ENCODE results near the gene NRF1. TPM values are rescaled to one million over a fixed set of nuclear protein-coding genes. Genes with fewer than 3 reads are reported as not detected.
"Not testable (repeated sequence)": the region's sequence is repeated elsewhere in the genome, so short reads cannot be mapped to it uniquely, and the experiment has no call there.

Gene NRF1
- total and polyA plus RNA-seq, 2 of the 13 experiments (the other 11 are each of a cell fraction or from before 2014, with no cell fraction given), result 9.3 to 10.1 TPM

GRCh38 chr7:129793506-129794310, 182.2 kb downstream of the NRF1 start:
- Histone ChIP-seq H3K4me1 (ENCODE audit: insufficient read depth, low read length) (peaks cover 6% of the 10 kb centered on the region; the same call in 1 of the 2 replicates), H3K9me3 (ENCODE audit: low read length) (no peaks in the 10 kb centered on the region), H3K9ac (ENCODE audit: insufficient read depth, low read depth, low read length) (no peak overlapping the region), H4K20me1 (ENCODE audit: insufficient read depth, low read length) (no peaks in the 10 kb centered on the region), H3K27ac (ENCODE audit: extremely low read length, insufficient read depth, low read length) (no peak overlapping the region), H3K79me2 (ENCODE audit: insufficient read depth, low read length) (no peaks in the 10 kb centered on the region), H3K4me3 (replicated peaks in 1 of 3; ENCODE audit: insufficient read depth in 1 of 3, low read depth in 2 of 3, low read length in 3 of 3) (no peak overlapping the region), H2AFZ (ENCODE audit: low read length) (no peak overlapping the region), H3K27me3 (ENCODE audit: control insufficient read depth in 1 of 2, insufficient read depth in 2 of 2, low read length in 2 of 2) (peaks cover 7 to 19% of the 10 kb centered on the region in 2 experiments; a peak in 3 of 5 replicates), H3K4me2 (ENCODE audit: low read depth, low read length) (no peak overlapping the region), H3K36me3 (replicated peaks in 1 of 2; ENCODE audit: control insufficient read depth in 1 of 2, insufficient read depth in 2 of 2, low read length in 2 of 2) (no peaks in the 10 kb centered on the region)
- 40% methylated on average over 5 of the region's 9 CpGs for WGBS (ENCODE audit: low lambda C conversion rate)
- ChIA-PET POLR2A (no interaction called here), CTCF (ENCODE audit: low intra/inter-chr PET ratio, low total read pairs) (no interaction called here)
- no peak for TF ChIP-seq ZNF747 (CRISPR knock-in tag; IDR thresholded peaks at IDR 0.05; ENCODE audit: borderline replicate concordance)
- TF ChIP-seq STAT6 (CRISPR knock-in tag; IDR thresholded peaks at IDR 0.05; ENCODE audit: borderline replicate concordance), result no peak
- TF ChIP-seq ZNF703 (CRISPR knock-in tag; IDR thresholded peaks at IDR 0.05; ENCODE audit: borderline replicate concordance), result no peak
- TF ChIP-seq KLF16 (CRISPR knock-in tag; IDR thresholded peaks at IDR 0.05), result no peak
- no peak for TF ChIP-seq ZNF776 (CRISPR knock-in tag; IDR thresholded peaks at IDR 0.05)
- no peak for TF ChIP-seq SPEN (CRISPR knock-in tag; IDR thresholded peaks at IDR 0.05; ENCODE audit: low read depth)
- no peak for TF ChIP-seq ZNF124 (CRISPR knock-in tag; IDR thresholded peaks at IDR 0.05)
- TF ChIP-seq MAFF (IDR thresholded peaks at IDR 0.05; ENCODE audit: low read depth, low read length), result 0 out of 2 replicates have a peak, but pooled peaks have one; percentile 17
- TF ChIP-seq ZBTB7A (CRISPR knock-in tag; IDR thresholded peaks at IDR 0.05), result no peak
- no peak for TF ChIP-seq PHF21A (CRISPR knock-in tag; IDR thresholded peaks at IDR 0.05)
- TF ChIP-seq TEF (CRISPR knock-in tag; IDR thresholded peaks at IDR 0.05), result no peak
- TF ChIP-seq MAFK (conservative IDR thresholded peaks at IDR 0.05 in 1 of 2, IDR thresholded peaks at IDR 0.05 in 1 of 2; ENCODE audit: low read length in 2 of 2), result peak; percentile 5 to 54; a peak in 2 of 4 replicates
- TF ChIP-seq THAP7 (CRISPR knock-in tag; IDR thresholded peaks at IDR 0.05), result no peak
- TF ChIP-seq ZNF616 (CRISPR knock-in tag; IDR thresholded peaks at IDR 0.05; ENCODE audit: low read depth), result no peak
- intact Hi-C loops (cut with micrococcal nuclease; ENCODE audit: unreplicated experiment) (no loop called here), in situ Hi-C loops (cut with HindIII; ENCODE audit: extremely low pct_ligation_motif_present, low pct_unique_long_range_greater_than_20kb) (no loop called here)
- BruUV-seq (replicated peaks), result no TSS peak
- FAIRE-seq, result no peak
- no peak for DNase-seq (ENCODE audit: low spot score)
- ATAC-seq, result no peak; the same call in 2 of the 3 replicates

DNA sequence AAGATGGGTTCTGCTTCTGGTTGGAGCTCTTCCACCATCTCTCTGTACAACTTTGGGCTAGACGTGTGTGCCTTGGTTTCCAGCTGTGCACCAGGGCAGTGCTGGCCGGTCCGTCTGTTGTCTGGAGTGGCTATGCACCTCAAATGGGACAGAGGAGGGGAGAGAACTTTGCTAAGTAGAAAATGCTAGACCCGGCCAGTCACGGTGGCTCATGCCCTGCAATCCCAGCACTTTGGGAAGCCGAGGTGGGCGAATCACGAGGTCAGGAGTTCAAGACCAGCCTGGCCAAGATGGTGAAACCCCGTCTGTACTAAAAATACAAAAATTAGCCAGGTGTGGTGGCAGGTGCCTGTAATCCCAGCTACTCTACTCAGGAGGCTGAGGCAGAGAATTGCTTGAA, 182.9 kb downstream of the NRF1 start:
- H3K27ac ChIP-seq (ENCODE audit: extremely low read length, insufficient read depth, low read length); H4K20me1 ChIP-seq (ENCODE audit: insufficient read depth, low read length); FAIRE-seq; BruUV-seq (replicated peaks); H2AFZ ChIP-seq (ENCODE audit: low read length); DNase-seq (ENCODE audit: low spot score); H3K9me3 ChIP-seq (ENCODE audit: low read length); H3K79me2 ChIP-seq (ENCODE audit: insufficient read depth, low read length); H3K4me2 ChIP-seq (ENCODE audit: low read depth, low read length); H3K4me3 ChIP-seq (replicated peaks in 1 of 3; ENCODE audit: insufficient read depth in 1 of 3, low read depth in 2 of 3, low read length in 3 of 3); in situ Hi-C loops (cut with HindIII; ENCODE audit: extremely low pct_ligation_motif_present, low pct_unique_long_range_greater_than_20kb); CTCF ChIA-PET (ENCODE audit: low intra/inter-chr PET ratio, low total read pairs); H3K4me1 ChIP-seq (ENCODE audit: insufficient read depth, low read length); intact Hi-C loops (cut with micrococcal nuclease; ENCODE audit: unreplicated experiment); POLR2A ChIA-PET; ATAC-seq; H3K36me3 ChIP-seq (replicated peaks in 1 of 2; ENCODE audit: control insufficient read depth in 1 of 2, insufficient read depth in 2 of 2, low read length in 2 of 2); H3K9ac ChIP-seq (ENCODE audit: insufficient read depth, low read depth, low read length): not testable (repeated sequence)
- peaks cover 7 to 13% of the 10 kb centered on the region in 2 experiments; a peak in 3 of 5 replicates for H3K27me3 ChIP-seq (ENCODE audit: control insufficient read depth in 1 of 2, insufficient read depth in 2 of 2, low read length in 2 of 2)
- 59% methylated on average over 6 of the region's 9 CpGs for WGBS (ENCODE audit: low lambda C conversion rate)
